ENCODE measurements around the gene PKLR.

DNA sequence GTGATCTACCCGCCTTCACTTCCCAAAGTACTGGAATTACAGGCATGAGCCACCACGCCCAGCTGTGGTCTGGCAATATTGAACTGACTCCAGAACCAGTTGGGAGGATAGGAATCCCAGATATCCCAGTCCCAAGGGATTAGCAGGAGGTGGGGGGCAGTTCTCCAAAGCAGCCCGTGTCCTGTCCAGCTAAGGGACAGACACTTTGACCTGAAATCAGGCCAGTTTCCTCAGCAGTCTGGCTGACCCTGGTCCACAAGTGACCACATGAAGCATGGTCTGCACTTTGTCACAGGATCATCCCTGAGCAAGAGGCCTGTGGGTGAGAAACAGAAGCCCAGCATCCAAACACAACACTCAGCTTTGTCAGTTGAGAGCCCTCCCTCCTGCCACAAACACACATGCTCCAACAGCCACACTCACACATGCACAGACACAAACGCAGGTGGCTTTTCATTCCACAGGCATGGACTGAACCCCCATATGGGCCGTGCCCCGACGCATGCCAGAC lies 4.7 kb upstream of the PKLR start:
- TF ChIP-seq, protein P1, sequence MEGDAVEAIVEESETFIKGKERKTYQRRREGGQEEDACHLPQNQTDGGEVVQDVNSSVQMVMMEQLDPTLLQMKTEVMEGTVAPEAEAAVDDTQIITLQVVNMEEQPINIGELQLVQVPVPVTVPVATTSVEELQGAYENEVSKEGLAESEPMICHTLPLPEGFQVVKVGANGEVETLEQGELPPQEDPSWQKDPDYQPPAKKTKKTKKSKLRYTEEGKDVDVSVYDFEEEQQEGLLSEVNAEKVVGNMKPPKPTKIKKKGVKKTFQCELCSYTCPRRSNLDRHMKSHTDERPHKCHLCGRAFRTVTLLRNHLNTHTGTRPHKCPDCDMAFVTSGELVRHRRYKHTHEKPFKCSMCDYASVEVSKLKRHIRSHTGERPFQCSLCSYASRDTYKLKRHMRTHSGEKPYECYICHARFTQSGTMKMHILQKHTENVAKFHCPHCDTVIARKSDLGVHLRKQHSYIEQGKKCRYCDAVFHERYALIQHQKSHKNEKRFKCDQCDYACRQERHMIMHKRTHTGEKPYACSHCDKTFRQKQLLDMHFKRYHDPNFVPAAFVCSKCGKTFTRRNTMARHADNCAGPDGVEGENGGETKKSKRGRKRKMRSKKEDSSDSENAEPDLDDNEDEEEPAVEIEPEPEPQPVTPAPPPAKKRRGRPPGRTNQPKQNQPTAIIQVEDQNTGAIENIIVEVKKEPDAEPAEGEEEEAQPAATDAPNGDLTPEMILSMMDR (IDR thresholded peaks at IDR 0.05), result no peak
- TF ChIP-seq POLR2A (IDR thresholded peaks at IDR 0.05), result no peak

Data from testis (tissue), 2 donors.